HG03342 (cell line): ENCODE measurements around the gene CCL2.
"Not testable (repeated sequence)": the region's sequence is repeated elsewhere in the genome, so short reads cannot be mapped to it uniquely, and the experiment has no call there.

ENCODE experiments used
- ATAC-seq: cut with Tn5 transposase; IDR thresholded peaks from one replicate; pipeline ENCODE4 v1.9.1; 2021; ENCODE audit warnings: mild to moderate bottlenecking, moderate library complexity; ENCODE audit not compliant: unreplicated experiment

Gene CCL2

GRCh38 chr17:34254651-34255380 lies at the start of gene CCL2:
Gene CCL2 (plus strand): TSS chr17:34255285. CDS start chr17:34255350, 65 bp downstream.
- ATAC-seq: no peak

- no peak for ATAC-seq
Measured at GRCh38 chr17:34205401-34205800, 49.7 kb upstream of the CCL2 start.

DNA sequence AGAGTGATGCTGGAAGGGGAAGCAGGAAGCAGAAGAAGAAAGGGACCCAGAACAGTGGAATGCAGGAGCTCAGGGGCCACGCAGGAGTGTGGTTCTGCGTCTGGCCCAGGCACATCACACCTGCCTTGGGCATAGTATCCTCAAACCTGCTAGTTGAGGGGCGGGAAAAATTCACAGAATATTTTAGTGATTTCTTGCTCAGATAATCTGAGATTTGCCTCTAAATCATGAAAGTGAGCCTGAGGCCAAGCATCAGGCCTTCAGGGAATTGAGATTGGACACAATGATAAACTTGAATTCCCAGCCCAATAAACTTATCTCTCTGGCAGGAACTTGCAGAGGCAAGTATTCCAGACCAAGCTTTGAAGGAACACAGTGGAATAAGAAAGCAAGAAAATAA lies 48.5 kb upstream of the CCL2 start:
- ATAC-seq: no peak

DNA sequence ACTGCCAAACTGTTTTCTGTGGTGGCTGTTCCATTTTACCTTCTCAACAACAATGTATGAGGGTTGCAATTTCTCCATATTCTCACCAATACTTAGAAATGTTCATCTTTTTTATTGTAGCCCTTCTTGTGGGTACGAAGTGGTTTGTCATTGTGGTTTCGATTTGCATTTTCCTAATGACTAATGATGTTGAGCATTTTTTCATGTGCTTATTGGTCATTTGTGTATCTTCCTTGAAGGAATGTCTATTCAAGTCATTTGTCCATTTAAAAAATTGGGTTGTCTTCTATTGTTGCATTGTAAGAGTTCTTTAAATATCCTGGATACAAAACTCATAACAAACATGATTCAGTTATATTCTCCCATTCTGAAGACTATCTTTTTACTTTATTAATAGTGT lies 47.5 kb upstream of the CCL2 start:
- no peak for ATAC-seq

DNA sequence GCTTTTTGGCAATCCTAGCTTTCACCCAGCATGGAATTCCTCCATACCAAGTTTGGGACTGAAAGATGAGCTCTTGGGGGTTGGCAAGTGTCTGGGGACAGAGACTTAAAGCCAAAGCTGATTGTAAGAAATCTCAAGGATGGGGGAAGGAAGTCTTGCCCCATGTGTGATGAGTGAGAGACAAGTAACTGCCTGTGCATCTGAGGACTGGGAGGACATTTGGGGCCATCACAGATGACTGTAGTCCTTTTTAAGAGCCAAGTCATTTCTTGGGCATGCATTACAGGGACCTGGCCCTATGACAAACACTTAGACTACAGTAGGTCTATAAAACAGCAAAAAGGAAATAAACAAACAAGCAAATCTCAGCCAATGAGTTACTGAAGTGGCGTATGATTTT lies 36.3 kb upstream of the CCL2 start:
- no peak for ATAC-seq

DNA sequence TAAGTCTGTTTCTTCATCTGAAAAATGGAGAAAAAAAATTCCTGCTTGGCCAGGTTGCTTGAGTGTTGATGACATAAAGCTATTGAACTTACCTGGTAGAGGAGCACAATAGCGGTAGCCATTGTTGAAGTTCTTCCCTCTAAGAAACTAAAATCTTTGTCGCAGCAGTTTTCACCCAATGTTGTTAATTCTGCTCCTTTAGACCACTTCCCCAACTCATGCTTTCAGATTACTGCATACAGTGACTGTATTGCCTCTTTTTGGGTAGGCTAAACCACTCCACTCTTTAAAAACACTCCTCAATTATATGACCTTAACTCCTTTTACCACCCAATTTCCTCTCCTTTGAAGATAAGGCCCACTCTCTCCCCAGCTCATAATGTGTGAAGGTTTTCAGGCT lies 35.7 kb upstream of the CCL2 start:
- ATAC-seq: no peak

DNA sequence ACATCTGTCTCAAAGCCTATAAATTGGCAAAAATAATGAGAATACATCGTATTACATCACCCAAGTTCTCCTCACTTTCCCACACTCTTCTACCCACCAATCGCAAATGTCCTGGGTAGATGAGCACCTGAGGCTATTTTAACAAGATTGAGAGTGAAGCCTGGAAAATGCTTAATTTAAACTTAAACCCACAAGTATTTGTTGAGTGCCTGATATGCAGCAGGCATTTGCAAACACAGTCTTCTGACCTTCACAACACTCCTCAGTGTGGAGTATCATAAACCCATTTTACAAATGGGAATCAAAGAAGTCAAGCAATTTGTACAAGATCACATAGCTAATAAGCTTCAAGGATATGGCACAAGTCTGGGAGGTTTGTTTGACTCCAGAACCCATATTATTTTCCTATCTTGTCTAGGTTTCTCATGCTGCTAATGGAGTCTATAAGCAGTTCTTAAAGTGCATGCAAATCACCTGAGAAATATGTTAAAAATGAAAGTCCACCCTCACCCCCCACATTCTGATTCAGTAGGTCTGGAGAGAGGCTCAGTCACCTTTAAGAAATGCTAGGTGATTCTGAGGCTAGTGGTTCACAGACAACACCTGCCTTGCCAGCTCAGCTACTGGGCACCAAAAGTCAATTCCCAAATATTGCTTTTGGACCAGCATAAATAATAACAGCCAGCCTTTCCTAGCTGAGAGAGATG lies 34.9 kb upstream of the CCL2 start:
- ATAC-seq: no peak

GRCh38 chr17:34220752-34221395 lies 34.2 kb upstream of the CCL2 start:
- no peak for ATAC-seq

DNA sequence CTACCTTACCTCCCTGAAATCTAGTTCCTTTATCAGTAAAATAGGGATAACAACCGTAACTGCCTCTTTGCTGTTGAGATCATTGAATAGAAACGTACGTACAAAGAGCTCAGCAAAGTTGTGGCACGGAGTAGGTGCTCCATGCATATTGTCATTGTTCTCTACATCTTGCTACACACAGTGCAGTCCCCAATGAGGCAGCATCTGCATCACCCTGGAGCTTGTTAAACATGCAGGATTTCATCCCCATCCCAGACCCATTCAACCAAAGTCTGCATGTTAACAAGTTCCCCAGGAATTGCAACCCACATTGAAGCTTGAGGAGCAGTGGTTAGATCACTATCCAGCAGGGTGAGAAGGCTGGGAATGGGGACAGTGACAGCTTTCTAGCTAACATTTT lies 33.7 kb upstream of the CCL2 start:
- ATAC-seq: no peak

- no peak for ATAC-seq
Measured at GRCh38 chr17:34222722-34223497, 32.2 kb upstream of the CCL2 start.

- ATAC-seq: no peak
Measured at GRCh38 chr17:34225046-34225445, 30.0 kb upstream of the CCL2 start.

- no peak for ATAC-seq
Measured at GRCh38 chr17:34226011-34226743, 28.9 kb upstream of the CCL2 start.

DNA sequence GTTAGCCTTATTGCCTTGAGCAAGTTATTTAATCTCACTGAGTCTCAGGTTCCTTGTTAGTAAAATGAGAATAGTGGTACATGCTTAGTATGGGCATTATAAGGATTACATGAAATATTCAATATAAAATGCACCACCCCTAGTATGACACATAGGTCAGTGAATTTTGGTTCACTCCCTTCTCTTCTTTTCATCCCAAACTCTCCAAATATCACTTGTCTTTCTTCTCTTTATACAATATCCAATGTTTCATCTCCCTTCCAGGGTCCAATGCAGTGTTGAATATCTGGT lies 28.4 kb upstream of the CCL2 start:
- no peak for ATAC-seq

DNA sequence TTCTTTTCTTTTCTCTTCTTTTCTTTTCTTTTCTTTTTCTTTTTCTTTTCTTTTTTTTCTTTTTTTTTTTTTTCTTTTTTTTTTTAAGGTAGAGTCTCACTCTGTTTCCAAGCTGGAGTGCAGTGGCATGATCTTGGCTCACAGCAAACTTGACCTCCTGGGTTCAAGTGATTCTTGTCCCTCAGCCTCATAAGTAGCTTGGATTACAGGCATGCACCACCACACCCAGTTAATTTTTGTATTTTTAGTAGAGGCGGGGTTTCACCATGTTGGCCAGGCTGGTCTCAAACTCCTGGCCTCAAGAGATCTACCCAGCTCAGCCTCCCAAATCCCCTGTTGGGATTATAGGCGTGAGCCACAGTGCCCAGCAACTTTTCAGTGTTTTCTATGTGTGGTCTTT lies 27.8 kb upstream of the CCL2 start:
- not testable (repeated sequence) for ATAC-seq

DNA sequence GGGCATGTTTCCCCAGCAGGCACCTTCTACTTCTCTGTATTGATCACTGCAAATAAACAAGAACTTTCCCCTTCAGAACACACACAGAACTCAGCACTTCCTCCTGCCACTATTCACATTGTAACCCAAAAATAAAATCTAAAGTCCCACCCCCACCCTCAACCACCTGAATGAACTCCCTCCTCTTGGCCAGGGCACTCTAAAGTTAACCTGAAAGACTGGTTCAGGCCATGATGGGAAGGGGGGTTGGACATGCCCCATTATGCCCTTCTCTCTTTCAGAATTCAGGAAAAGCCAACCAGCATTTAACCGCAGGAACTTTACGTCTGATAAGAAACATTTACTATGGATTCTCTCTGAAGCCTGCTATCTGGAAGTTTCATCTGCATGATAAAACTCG lies 27.4 kb upstream of the CCL2 start:
- no peak for ATAC-seq

GRCh38 chr17:34228781-34229180 lies 26.3 kb upstream of the CCL2 start:
- ATAC-seq: no peak

DNA sequence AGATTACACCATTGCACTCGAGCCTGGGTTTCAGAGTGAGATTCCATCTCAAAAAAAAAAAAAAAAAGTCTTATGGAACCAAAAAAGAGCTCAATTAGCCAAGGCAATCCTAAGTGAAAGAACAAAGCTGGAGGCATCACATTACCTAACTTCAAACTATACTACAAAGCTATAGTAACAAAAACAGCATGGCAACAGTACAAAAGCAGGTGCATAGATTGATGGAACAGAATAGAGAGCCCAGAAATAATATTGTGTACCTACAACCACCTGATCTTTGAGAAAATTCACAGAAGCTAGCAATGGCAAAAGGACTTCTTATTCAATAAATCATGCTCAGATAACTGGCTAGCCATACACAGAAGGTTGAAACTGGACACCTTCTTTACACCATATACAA lies 24.7 kb upstream of the CCL2 start:
- ATAC-seq: no peak

DNA sequence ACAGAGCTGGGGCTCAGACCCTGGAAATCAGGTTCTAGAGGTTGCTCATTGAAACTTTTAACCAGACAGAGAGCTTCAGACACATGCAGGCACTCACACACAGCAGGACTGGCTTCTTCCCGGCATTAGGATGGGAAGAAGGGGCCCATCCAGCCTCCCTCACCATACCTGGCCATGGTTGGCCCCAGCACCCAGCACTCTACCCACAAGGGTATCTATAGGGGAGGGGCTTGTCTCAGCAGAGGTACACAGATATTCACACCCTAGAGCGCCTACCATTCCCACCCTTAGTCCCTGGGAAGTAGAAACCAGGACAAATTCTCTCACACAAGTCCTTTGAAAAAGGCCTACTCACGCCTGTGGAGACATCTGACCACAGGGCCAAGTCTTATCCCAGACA lies 20.5 kb upstream of the CCL2 start:
- ATAC-seq: no peak

DNA sequence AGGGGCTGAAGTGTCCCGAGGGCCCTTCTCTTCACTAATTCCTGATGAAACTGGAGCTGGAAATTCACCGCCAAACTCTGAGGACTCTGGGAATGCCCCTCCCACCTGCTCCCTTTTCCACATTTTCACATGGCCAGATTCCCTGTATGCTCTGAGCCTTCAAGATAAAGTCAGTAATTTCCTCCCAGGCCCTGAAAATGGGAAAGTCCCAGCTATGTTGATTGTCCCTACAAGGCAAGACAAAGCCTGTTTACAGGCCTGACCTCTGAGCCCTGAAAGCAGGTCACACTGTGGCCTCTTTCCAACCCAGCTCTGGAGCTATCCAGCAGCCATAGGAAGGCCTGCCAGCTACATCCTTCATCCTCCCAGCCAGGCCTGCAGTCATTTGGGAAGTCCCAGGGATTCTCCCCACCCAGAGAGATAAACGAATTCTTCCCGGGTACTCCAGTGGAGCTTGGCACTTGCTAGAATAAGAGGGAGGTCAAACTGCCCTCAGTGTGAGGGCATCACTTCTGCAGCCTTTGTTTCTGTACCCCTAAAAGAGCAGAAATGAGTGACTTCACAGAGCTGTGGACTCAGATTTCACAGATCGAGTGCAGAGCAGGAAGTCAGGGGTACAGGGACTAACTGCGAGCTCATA lies 19.6 kb upstream of the CCL2 start:
- no peak for ATAC-seq

DNA sequence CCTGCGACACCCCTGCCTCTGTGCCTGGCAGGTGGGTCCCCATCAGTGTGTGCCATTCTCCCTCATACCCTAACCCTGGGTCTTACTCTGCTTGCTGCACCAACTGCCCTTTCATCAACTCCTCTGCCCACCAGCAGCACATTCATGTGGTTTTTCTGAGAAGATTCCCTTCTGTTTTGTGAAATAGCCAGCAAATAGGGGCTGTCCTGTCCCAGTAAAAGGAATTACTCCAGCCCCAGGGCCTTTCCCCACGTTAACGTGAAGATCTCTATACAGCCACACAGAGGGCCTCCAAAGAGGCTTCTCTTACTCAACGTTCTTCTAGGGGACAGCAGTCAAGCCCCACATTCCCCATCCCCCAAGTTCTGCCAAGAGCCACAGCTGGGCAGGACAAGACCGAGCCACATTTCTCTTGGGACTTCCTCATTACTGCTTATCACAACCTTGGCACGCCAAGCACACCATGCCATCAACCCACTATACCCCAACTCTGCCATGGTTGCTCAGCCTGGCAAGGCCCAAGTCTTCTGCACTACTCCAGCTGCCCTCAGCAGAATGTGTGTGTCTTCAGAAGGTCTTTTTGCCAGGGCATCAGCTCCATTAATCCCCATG lies 18.7 kb upstream of the CCL2 start:
- no peak for ATAC-seq
